ENCODE measurements around the gene CAMK2D. TPM values are rescaled to one million over a fixed set of nuclear protein-coding genes. Genes with fewer than 3 reads are reported as not detected.
"Not testable (repeated sequence)": the region's sequence is repeated elsewhere in the genome, so short reads cannot be mapped to it uniquely, and the experiment has no call there.

CAMK2D gene
- total RNA-seq, 1 experiment from 2014 or later = 9.0 TPM

DNA sequence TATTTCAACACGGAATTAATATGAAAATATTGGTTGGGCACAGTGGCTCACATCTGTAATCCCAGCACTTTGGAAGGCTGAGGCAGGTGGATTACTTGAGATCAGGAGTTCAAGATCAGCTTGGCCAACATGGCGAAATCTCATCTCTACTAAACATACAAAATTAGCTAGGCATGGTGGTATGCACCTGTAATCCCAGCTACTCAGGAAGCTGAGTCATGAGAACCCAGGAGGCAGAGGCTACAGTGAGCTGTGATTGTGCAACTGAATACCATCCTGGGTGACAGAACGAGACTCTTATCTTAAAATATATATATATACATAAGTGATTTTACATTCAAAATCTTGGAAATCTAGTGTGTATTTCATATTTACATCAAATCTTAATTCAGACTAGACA lies 58.9 kb downstream of the CAMK2D start:
- H2AFZ ChIP-seq (ENCODE audit: low read length); H2BK15ac ChIP-seq (ENCODE audit: low read depth, low read length); H3K27me3 ChIP-seq (ENCODE audit: insufficient read depth, low read length); H2BK20ac ChIP-seq (ENCODE audit: low read depth, low read length, poor library complexity, severe bottlenecking); H2AK5ac ChIP-seq (ENCODE audit: insufficient read length, low read length); H3K23me2 ChIP-seq (ENCODE audit: insufficient read length, low read depth, low read length, poor library complexity, severe bottlenecking); H3K18ac ChIP-seq (ENCODE audit: insufficient read length, low read depth, low read length); H3K9me3 ChIP-seq (ENCODE audit: control insufficient read depth, low read depth, low read length); H3K4ac ChIP-seq (ENCODE audit: low read depth, low read length); H3K79me2 ChIP-seq (ENCODE audit: insufficient read depth, low read length); H3K14ac ChIP-seq (ENCODE audit: insufficient read depth, low read length); H2BK120ac ChIP-seq (ENCODE audit: low read depth, low read length, poor library complexity, severe bottlenecking); H3K9ac ChIP-seq (ENCODE audit: extremely low read depth, insufficient read length, low read length); H2BK5ac ChIP-seq (ENCODE audit: insufficient read length, low read length); H3K4me3 Mint-ChIP-seq; H3K27me3 Mint-ChIP-seq (ENCODE audit: low read depth); H2BK12ac ChIP-seq (ENCODE audit: insufficient read length, low read depth, low read length); H4K20me1 ChIP-seq (ENCODE audit: control insufficient read depth, insufficient read depth, insufficient read length); H3K4me1 Mint-ChIP-seq; H3K4me1 ChIP-seq (ENCODE audit: insufficient read depth, low read length); H3K4me2 ChIP-seq (ENCODE audit: insufficient read depth, insufficient read length, low read length); H4K8ac ChIP-seq (replicated peaks; ENCODE audit: insufficient read length, low read depth, low read length); DNase-seq; H3K9me3 Mint-ChIP-seq; H3K27ac Mint-ChIP-seq; H3K36me3 Mint-ChIP-seq (ENCODE audit: insufficient read depth in 1 of 3, low read depth in 3 of 3); H3K79me1 ChIP-seq (ENCODE audit: insufficient read depth, low read depth, low read length, poor library complexity, severe bottlenecking); H4K5ac ChIP-seq (ENCODE audit: insufficient read length, low read depth, low read length); H3K56ac ChIP-seq (ENCODE audit: insufficient read length, low read depth, low read length); H4K91ac ChIP-seq (ENCODE audit: insufficient read length, low read depth, low read length); H3K23ac ChIP-seq (ENCODE audit: insufficient read length, low read depth, low read length); H3T11ph ChIP-seq (ENCODE audit: low read length); H3K27ac ChIP-seq (ENCODE audit: insufficient read length, low read depth, low read length): not testable (repeated sequence)
- no CpG with 5 or more reads among the region's 3 CpGs for WGBS (ENCODE audit: extremely low coverage, insufficient read length, low lambda C conversion rate)
